ENCODE results near the gene KRT16.

Gene KRT16

GRCh38 chr17:41638194-41638593, 25.6 kb upstream of the KRT16 start:
- TF ChIP-seq CTCF (IDR thresholded peaks at IDR 0.05; ENCODE audit: borderline replicate concordance, control extremely low read depth, extremely low read depth, insufficient read depth, missing control alignments) = no peak
- DNase-seq (ENCODE audit: low spot score) = no peak
- in situ Hi-C loops (cut with MboI; ENCODE audit: low sequenced_read_pairs, unreplicated experiment) = no loop called here

GRCh38 chr17:41636652-41637051, 24.1 kb upstream of the KRT16 start:
- DNase-seq (ENCODE audit: low spot score) = no peak
- no peak for TF ChIP-seq CTCF (IDR thresholded peaks at IDR 0.05; ENCODE audit: borderline replicate concordance, control extremely low read depth, extremely low read depth, insufficient read depth, missing control alignments)
- in situ Hi-C loops (cut with MboI; ENCODE audit: low sequenced_read_pairs, unreplicated experiment) = no loop called here

GRCh38 chr17:41635121-41636097, 22.8 kb upstream of the KRT16 start:
- in situ Hi-C loops (cut with MboI; ENCODE audit: low sequenced_read_pairs, unreplicated experiment) = no loop called here
- no peak for DNase-seq (ENCODE audit: low spot score)
- no peak for TF ChIP-seq CTCF (IDR thresholded peaks at IDR 0.05; ENCODE audit: borderline replicate concordance, control extremely low read depth, extremely low read depth, insufficient read depth, missing control alignments)

GRCh38 chr17:41634639-41635038, 22.1 kb upstream of the KRT16 start:
- TF ChIP-seq CTCF (IDR thresholded peaks at IDR 0.05; ENCODE audit: borderline replicate concordance, control extremely low read depth, extremely low read depth, insufficient read depth, missing control alignments) = no peak
- no peak for DNase-seq (ENCODE audit: low spot score)
- in situ Hi-C loops (cut with MboI; ENCODE audit: low sequenced_read_pairs, unreplicated experiment) = no loop called here

- DNase-seq (ENCODE audit: low spot score) = no peak
- no peak for TF ChIP-seq CTCF (IDR thresholded peaks at IDR 0.05; ENCODE audit: borderline replicate concordance, control extremely low read depth, extremely low read depth, insufficient read depth, missing control alignments)
- in situ Hi-C loops (cut with MboI; ENCODE audit: low sequenced_read_pairs, unreplicated experiment) = no loop called here
Measured at GRCh38 chr17:41633556-41634199, 21.1 kb upstream of the KRT16 start.

GRCh38 chr17:41632482-41633105, 20.0 kb upstream of the KRT16 start:
- DNase-seq (ENCODE audit: low spot score) = no peak
- no peak for TF ChIP-seq CTCF (IDR thresholded peaks at IDR 0.05; ENCODE audit: borderline replicate concordance, control extremely low read depth, extremely low read depth, insufficient read depth, missing control alignments)

More at GRCh38 chr17:41632482-41633105, 20.0 kb upstream of the KRT16 start:
- in situ Hi-C loops (cut with MboI; ENCODE audit: low sequenced_read_pairs, unreplicated experiment) = no loop called here

Measured in GM13976 (cell line).